GM18867 (cell line): ENCODE measurements around the gene KRTAP3-2.
"Not testable (repeated sequence)": the region's sequence is repeated elsewhere in the genome, so short reads cannot be mapped to it uniquely, and the experiment has no call there.

Source experiments
- ATAC-seq: cut with Tn5 transposase; IDR thresholded peaks from one replicate; pipeline ENCODE4 v1.9.1; 2021; ENCODE audit warnings: mild to moderate bottlenecking, moderate library complexity; ENCODE audit not compliant: unreplicated experiment

Gene KRTAP3-2

DNA sequence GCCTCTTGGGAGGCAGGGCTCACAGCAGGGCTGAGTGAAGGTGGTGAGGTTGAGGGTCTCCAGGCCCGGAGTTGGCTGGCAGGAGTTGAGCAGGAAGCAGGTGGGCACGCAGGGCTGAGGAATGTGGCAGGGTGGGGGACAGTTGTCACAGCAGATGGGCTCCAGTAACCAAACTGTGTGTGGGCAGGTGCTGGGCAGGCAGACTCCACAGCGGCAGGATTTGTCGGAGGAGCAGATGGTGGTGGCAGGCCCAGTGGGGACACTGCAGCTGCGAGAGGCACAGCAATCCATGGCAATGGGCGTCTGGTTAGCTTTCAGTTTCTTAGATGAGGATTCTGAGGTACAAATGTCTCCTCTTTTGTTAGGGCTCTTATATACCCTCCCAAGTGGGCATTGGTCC lies at the start of gene KRTAP3-2:
KRTAP3-2 (minus strand) TSS at position 344 of the 400 bp plus-strand sequence; CDS start at position 291, 53 bp downstream.
- ATAC-seq = not testable (repeated sequence)

DNA sequence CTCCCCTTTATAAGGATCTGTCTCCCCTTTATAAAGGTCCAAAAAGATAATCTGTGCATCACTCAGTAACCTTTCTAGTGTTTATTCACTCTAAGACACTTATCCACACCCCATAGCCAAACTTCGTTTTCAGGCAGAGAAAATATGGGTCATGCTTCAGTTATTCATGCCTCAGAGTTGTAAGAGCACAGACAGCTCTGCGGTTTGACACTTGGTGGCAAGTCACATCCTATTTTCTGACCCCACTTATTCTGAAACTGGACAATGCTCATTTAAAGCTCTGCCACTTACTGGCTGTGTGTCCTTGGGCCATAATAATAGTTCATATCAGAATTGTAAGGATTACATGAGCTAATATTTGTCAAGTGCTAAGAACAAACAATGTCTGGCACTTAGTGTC lies 49.4 kb upstream of the KRTAP3-2 start:
- ATAC-seq = no peak

DNA sequence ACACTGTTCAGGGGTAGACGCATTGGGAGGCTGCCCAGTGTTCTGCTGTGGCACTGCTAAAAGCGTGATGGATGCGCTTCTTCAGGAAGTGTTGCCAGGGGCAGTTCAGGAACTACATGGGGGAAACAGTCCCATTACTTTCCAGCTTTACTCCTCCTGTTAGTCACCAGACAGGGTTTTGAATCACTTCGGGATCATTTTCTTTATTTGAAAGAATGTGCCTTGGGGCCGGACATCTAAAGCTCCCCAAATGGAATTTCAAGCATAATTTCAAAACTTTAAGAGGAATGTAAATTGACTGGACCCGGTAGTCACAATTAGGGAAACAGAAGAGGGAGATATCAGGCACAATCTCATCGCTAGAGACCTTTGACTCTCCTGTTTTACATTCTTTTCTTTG lies 48.7 kb upstream of the KRTAP3-2 start:
- ATAC-seq = no peak

DNA sequence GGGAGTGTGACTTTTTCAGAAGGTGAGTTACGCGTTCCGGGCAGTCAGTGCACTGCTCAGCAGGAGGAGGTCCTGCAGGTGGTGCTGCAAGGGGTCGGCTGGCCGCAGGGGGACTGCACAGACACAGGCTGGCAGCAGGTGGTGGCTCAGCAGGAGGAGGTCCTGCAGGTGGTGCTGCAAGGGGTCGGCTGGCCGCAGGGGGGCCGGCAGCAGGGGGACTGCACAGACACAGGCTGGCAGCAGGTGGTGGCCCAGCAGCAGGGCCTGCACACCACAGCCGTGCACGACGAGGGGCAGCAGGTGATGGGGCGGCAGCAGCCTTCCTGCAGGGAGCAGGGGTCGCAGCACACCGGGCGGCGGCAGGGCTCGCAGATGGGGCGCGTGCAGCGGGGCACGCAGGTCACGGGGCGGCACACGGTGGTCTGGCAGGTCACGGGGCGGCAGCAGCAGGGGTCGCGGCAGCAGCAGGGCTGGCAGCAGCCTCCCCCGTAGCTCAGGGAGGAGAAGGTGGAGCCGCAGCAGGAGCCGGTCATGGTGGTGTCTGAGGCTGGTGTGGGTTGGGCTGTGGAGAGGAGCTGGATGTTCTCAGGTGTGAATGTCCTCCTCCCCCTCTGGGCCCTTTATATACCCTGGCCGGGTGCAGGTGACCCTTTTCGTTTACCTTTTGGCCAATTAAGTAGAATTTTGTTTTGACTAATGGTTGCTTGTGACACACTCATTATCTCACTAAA lies 47.2 kb upstream of the KRTAP3-2 start, which contains the start of gene KRTAP2-1:
KRTAP2-1 (minus strand) TSS at position 582 of the 731 bp plus-strand sequence; CDS start at position 533, 49 bp downstream.
- not testable (repeated sequence) for ATAC-seq

DNA sequence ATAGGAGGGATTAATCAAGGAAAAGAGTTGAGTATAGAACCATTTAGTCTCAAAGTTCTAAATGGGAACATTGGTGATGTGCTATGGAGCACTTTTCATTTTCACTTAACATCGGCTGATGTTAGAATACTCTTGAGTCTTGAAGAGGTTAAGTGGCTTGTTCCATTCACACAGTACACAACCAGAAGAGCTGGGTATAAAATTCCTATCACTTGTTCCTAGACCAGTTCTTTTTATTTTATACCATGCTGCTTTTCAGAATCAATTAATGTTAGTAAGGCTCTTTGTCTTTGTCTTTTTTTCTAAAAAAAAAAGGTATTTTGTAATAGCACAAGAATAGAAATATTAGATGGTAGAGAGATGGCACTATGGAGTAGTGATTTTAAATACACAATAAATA lies 43.2 kb upstream of the KRTAP3-2 start:
- no peak for ATAC-seq

DNA sequence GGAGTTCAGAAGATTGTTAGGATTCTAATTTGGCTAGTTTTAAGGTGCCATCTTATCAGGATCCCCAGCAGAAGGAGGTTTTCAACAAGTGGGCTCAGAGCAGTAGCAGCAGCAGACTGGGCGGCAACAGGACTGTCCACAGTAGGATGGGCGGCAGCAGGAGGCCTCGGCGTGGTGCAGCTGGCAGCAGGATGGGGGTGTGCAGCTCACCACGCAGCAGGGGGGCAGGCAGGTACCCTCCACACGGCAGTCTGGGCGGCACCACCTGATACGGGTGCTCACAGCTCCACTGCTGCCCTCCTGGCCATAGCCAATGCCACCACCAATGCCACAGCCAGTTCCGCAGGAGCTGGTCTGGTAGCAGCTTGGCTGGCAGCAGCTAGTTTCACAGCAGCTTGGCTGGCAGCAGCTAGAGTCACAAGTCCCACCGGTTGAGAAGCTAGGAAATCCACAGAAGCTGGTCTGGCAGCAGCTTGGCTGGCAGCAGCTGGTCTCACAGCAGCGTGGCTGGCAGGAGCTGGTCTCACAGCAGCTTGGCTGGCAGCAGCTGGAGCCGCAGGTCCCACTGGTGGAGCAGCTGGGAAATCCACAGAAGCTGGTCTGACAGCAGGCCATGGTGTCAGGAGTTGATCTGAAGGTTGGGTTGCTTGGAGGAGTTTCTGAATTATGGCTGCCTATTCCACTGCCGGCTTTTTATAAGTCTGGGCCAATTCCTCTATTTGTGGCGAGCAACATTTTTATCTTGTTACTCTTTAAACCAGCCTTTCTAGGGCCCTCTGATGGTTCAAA lies 41.3 kb upstream of the KRTAP3-2 start, which contains the start of gene KRTAP1-1:
KRTAP1-1 (minus strand) TSS at position 668 of the 789 bp plus-strand sequence; CDS start at position 615, 53 bp downstream.
- ATAC-seq = not testable (repeated sequence)

DNA sequence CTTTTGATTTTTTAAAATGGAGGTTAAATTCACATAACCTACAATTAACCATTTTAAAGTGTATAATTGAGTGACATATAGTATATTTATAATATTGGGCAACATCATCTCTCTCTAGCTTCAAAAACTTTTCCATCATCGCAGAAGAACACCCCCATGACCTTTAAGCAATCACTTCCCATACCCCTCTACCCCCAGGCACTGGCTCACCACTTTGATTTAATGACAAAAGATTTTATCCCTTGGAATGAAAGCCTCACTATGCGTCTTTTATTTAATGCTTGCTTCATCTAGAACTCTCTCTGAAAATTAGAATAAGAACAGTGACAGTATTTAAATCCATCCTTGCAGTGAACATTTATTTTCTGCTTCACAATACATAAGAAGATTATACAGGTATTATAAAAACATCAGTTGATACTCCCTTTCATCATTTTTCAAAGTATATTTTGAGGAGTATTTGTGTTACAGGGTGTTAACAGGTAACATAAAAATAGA lies 38.2 kb upstream of the KRTAP3-2 start:
- ATAC-seq = no peak

DNA sequence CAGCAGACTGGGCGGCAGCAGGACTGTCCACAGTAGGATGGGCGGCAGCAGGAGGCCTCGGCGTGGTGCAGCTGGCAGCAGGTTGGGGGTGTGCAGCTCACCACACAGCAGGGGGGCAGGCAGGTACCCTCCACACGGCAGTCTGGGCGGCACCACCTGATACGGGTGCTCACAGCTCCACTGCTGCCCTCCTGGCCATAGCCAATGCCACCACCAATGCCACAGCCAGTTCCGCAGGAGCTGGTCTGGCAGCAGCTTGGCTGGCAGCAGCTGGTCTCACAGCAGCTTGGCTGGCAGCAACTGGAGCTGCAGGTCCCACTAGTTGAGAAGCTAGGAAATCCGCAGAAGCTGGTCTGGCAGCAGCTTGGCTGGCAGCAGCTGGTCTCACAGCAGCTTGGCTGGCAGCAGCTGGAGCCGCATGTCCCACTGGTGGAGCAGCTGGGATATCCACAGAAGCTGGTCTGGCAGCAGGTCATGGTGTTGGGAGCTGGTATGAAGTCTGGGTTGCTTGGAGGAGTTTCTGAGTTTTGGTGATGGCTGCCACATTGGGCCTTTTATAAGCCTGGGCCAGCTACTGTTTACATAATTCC lies 34.7 kb upstream of the KRTAP3-2 start, which contains the start of gene KRTAP1-3:
KRTAP1-3 (minus strand) TSS at position 529 of the 590 bp plus-strand sequence; CDS start at position 476, 53 bp downstream.
- ATAC-seq = not testable (repeated sequence)

DNA sequence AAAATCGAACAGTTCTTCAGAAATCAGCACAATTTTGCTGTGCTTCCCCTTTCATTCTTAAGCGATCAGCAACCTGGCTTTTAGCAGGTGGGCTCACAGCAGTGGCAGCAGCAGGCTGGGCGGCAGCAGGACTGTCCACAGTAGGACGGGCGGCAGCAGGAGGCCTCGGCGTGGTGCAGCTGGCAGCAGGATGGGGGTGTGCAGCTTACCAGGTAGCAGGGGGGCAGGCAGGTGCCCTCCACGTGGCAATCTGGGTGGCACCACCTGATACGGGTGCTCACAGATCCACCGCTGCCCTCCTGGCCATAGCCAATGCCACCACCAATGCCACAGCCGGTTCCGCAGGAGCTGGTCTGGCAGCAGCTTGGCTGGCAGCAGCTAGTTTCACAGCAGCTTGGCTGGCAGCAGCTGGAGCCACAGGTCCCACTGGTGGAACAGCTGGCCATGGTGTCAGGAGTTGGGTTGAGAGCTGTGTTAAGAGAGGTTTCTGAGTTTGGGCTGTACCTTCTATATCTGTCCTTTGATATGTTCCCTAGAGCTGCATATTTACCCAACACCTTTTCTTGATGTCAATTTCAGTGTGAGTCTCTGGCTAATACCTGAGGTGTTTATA lies 30.0 kb upstream of the KRTAP3-2 start, which contains the start of gene KRTAP1-4:
KRTAP1-4 (minus strand) TSS at position 563 of the 613 bp plus-strand sequence; CDS start at position 446, 117 bp downstream.
- no peak for ATAC-seq

DNA sequence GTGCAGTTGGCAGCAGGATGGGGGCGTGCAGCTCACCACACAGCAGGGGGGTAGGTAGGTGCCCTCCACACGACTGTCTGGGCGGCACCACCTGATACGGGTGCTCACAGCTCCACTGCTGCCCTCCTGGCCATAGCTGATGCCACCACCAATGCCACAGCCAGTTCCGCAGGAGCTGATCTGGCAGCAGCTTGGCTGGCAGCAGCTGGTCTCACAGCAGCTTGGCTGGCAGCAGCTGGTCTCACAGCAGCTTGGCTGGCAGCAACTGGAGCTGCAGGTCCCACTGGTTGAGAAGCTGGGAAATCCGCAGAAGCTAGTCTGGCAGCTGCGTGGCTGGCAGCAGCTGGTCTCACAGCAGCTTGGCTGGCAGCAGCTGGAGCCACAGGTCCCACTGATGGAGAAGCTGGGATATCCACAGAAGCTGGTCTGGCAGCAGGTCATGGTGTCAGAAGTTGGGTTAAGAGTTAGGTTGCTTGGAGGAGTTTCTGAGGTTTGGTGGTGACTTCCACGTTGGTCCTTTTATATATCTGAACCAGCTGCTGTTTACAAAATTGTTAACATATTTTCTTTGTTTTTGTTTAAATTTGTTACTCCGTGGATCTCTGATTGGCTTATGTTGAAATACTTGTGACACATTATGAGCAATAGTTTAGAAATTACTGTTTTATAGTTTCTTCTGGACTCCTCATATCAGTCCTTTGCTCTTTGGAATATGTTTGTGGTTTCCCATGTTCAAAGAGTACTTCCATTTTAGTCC lies 27.2 kb upstream of the KRTAP3-2 start, which contains the start of gene KRTAP1-5:
KRTAP1-5 (minus strand) TSS at position 494 of the 757 bp plus-strand sequence; CDS start at position 441, 53 bp downstream.
- no peak for ATAC-seq

DNA sequence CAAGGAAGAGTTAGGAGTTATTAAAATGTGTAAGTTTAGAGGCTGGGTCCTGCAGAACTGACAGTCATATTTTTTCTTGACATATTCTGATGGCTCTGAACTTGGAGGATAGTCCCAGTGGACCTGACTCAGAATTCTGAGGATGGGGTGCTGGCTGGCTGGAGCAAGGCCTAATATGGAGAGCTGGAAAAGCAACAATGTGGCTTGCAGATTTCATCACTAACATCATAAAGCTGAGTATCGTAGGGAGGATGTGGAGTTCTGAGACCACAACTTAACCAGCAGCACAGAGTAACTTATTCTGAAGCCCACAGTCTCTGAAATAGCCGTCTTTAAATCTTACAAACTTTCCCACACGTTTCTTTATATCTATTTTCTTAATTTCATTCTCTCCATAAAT lies 25.0 kb upstream of the KRTAP3-2 start:
- no peak for ATAC-seq

DNA sequence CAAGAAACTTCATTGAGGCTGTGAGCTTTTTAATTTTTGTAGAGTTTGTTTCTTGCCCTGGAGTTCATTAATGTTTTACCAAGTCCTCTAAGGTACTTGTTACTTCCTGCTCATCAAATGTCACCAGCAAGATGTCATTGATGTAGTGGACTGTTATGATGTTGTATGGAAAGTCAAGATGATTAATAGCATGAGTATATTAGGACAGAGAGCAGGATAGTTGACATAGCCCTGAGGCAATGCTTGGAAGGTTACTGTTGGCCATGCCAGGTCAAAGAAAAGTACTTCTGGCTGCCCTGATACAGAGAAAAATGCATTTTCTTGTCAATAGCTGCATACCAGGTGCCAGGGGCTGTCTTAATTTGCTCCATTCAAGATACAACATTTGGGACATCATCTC lies 20.6 kb upstream of the KRTAP3-2 start:
- ATAC-seq = no peak

DNA sequence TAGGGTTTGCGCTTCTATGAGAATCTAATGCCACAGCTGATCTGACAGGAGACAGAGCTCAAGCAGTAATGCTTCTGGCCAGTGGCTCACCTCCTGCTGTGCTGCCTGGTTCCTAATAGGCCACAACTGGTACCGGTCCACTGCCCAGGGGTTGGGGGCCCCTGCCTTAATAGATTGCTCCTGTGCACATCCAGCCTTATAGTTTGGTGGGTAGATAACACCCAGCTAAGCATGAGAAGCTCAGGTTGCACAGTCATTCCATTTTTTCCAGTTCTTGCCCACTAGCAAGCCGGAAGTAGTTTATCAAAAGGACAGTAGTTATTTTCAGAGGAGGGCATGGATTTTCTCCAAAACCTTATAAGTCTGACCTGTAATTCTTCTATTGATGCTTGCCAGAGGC lies 19.7 kb upstream of the KRTAP3-2 start:
- ATAC-seq = no peak

DNA sequence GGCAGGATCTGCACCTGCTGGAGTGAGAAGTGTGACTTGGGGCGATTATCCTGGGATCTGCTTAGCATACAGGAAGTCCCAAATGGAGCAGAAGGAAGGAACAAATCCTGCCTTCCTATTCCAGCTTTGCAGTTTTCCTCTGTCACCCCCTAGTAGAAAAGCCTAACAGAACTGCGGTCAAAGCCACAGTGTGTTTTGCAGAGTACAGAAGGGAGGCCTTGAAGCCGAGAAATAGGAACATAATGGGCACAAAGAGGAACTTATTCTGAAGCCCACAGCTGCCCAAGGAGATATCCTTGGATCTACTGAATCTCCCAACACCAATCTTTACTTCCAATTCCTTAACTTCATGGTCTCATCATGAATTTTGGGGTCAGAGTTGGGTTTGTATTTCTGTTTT lies 18.8 kb upstream of the KRTAP3-2 start:
- no peak for ATAC-seq

DNA sequence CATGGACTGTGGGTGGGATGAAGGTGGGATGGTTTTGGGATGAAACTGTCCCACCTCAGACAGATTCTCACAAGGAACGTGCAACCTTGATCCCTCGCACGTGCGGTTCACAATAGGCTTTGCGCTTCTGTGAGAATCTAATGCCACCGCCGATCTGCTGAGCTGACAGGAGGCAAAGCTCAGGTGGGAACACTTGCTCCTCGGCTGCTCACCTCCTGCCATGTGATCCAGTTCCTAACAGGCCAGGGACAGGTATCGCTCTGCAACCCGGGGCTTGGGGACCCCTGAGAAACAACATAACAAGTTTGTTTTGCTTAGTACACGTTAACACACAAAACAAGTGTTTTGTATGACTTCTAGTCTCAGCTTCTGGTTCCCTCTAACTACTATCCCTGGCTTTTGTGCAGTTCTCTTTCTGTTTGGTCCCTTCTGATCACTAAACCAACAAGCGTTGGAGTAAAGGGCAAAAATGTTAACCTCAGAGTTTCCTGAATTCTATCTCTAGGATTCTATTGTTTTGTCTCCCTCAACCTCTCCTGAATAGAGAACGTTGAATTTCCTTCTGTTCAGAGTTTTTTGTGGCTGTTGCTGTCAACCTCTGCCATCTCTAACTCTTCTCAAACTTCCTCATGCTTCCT lies 17.0 kb upstream of the KRTAP3-2 start:
- no peak for ATAC-seq

DNA sequence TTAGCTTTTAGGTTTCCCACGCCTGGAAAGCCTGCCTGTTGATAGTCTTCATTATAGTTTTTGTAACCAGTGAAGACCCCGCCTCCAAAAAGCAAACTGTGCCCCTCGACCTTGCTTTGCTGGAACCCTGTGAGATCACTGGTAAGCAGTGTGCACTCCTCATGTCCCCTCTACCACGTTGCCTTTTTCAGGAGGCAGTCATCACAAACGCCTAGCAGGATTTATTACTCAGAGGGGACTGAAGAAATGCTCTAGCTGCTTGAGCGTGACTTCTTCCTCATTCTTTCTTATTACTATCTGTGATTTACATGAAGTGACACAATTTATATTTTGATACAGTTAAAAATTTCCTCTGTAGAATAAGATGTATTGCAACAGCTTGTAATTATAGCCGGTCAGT lies 15.7 kb upstream of the KRTAP3-2 start:
- no peak for ATAC-seq

DNA sequence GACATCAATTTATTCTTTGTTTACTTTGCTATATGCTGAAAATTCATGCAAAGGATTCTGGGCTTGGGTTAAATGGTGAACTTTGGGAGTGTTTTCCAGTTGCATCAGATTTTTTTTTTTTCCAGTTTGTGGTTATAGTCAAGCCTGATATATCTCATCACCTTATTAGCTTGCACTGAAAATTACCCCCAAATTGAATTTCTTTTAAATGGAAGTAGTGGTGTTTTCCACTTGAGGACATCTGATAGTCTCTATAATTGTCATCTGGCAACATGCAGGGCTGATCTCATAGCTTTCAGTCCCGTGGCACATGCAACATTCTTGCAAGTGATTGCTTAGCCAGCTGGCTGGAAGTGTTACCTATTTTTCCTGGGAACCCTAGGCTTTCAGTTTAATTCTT lies 13.9 kb upstream of the KRTAP3-2 start:
- no peak for ATAC-seq

DNA sequence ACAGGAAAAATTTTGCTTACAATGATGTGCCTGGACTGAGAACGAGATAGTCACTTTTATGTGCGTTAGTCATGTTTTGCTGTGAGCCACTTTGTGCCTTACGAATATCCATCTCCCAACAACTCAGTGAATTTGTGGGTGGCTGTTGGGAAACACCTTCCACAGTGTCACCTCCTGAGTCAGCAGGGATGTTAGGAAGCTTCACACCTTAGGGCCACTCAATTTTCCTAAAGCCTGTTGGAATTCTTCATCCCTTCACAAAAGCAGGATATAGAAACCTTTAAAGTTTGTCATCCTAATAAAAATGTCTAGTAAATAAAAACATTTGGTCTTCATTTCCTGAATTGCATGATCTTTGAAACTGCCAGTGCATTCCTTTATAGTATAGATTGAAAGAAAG lies 13.5 kb upstream of the KRTAP3-2 start:
- no peak for ATAC-seq
